MM.1S (cell line): ENCODE measurements around the gene MRPL4.

ENCODE experiments used
- DNase-seq: peaks from one replicate; pipeline ENCODE4 v3.0.0-alpha.2; 2015
- H2AFZ ChIP-seq: fragments of 300-600 bp; sonication (generic); 2 replicates; pipeline ENCODE4 v1.6.0; 2016; ENCODE audit warnings: antibody characterized with exemption, low read length
- H3F3A ChIP-seq: fragments of 300-600 bp; sonication (generic); 2 replicates; pipeline ENCODE4 v1.6.1; 2016; ENCODE audit warnings: mild to moderate bottlenecking, antibody characterized with exemption, low read length, moderate library complexity, mixed read lengths; ENCODE audit not compliant: insufficient read depth
- H3K27ac ChIP-seq: fragments of 300-600 bp; sonication (generic); 2 replicates; pipeline ENCODE4 v1.5.1; 2016; ENCODE audit warnings: mild to moderate bottlenecking, low read length
- H3K27me3 ChIP-seq: fragments of 300-600 bp; sonication (generic); replicated peaks from 2 replicates; pipeline ENCODE4 v1.6.0; 2016; ENCODE audit warnings: low read length; ENCODE audit not compliant: insufficient read depth
- H3K36me3 ChIP-seq: fragments of 300-600 bp; sonication (generic); replicated peaks from 2 replicates; pipeline ENCODE4 v1.6.1; 2016; ENCODE audit warnings: mild to moderate bottlenecking, low read length, mixed read lengths; ENCODE audit not compliant: insufficient read depth
- H3K4me1 ChIP-seq: fragments of 300-600 bp; sonication (generic); 2 replicates; pipeline ENCODE4 v1.6.1; 2016; ENCODE audit warnings: low read length, mixed read lengths
- H3K4me2 ChIP-seq: fragments of 300-600 bp; sonication (generic); 2 replicates; pipeline ENCODE4 v1.6.0; 2016; ENCODE audit warnings: low read depth, low read length
- H3K4me3 ChIP-seq: fragments of 300-600 bp; sonication (generic); 2 replicates; pipeline ENCODE4 v1.5.1; 2016; ENCODE audit warnings: low read length, mixed read lengths
- H3K79me2 ChIP-seq: fragments of 300-600 bp; sonication (generic); 2 replicates; pipeline ENCODE4 v1.6.1; 2016; ENCODE audit warnings: mixed run types, low read length, mixed read lengths
- H3K9ac ChIP-seq: fragments of 300-600 bp; sonication (generic); 2 replicates; pipeline ENCODE4 v1.6.1; 2016; ENCODE audit warnings: low read length, mixed read lengths
- H3K9me2 ChIP-seq: fragments of 300-600 bp; sonication (generic); replicated peaks from 2 replicates; pipeline ENCODE4 v1.6.1; 2016; ENCODE audit warnings: mild to moderate bottlenecking, low read length, mixed read lengths; ENCODE audit not compliant: insufficient read depth
- H3K9me3 ChIP-seq: fragments of 300-600 bp; sonication (generic); replicated peaks from 2 replicates; pipeline ENCODE4 v1.6.1; 2016; ENCODE audit warnings: mild to moderate bottlenecking, low read length, mixed read lengths; ENCODE audit not compliant: insufficient read depth
- H4K20me1 ChIP-seq: fragments of 300-600 bp; sonication (generic); 2 replicates; pipeline ENCODE4 v1.6.1; 2016; ENCODE audit warnings: mild to moderate bottlenecking, low read length, moderate library complexity, mixed read lengths; ENCODE audit not compliant: insufficient read depth
- CTCF ChIP-seq: fragments of 300-600 bp; sonication (generic); IDR thresholded peaks from 2 replicates; pipeline ENCODE4 v1.5.1; 2016; ENCODE audit warnings: antibody characterized with exemption, low read length, mixed read lengths
- EZH2 ChIP-seq: fragments of 300-600 bp; sonication (generic); optimal IDR thresholded peaks from 2 replicates; pipeline ENCODE3; 2017; ENCODE audit warnings: low read depth, mild to moderate bottlenecking, antibody characterized with exemption, low read length, mixed read lengths
- EZH2phosphoT487 ChIP-seq: fragments of 300-600 bp; sonication (generic); IDR thresholded peaks from 2 replicates; pipeline ENCODE4 v1.6.1; 2018; ENCODE audit warnings: antibody characterized with exemption, low read length

Gene MRPL4

GRCh38 chr19:10289836-10290356, 37.9 kb downstream of the MRPL4 start, which contains the start of gene ICAM5:
ICAM5 (plus strand) TSS chr19:10289952; CDS start chr19:10290044, 92 bp downstream.
- H3K4me1 ChIP-seq = peaks cover 32% of the 10 kb centered on the region
- H3F3A ChIP-seq = peaks cover 11% of the 10 kb centered on the region; the same call in 1 of the 2 replicates
- DNase-seq = no peak
- TF ChIP-seq EZH2 = no peak
- TF ChIP-seq EZH2phosphoT487 = no peak
- no peak for TF ChIP-seq CTCF
- no peaks in the 10 kb centered on the region for H3K36me3 ChIP-seq
- peak within 1 kb of the TSS; percentile 92 for H3K4me2 ChIP-seq
- H3K27me3 ChIP-seq = peaks cover 29% of the 10 kb centered on the region
- H3K9ac ChIP-seq = peak within 1 kb of the TSS; percentile 9; the same call in 1 of the 2 replicates
- H2AFZ ChIP-seq = peak within 1 kb of the TSS; percentile 78
- no peaks in the 10 kb centered on the region for H3K79me2 ChIP-seq
- H4K20me1 ChIP-seq = no peaks in the 10 kb centered on the region
- H3K9me3 ChIP-seq = no peaks in the 10 kb centered on the region
- H3K9me2 ChIP-seq = no peaks in the 10 kb centered on the region
- H3K4me3 ChIP-seq = peak within 1 kb of the TSS; percentile 55
- no peak within 1 kb of the TSS for H3K27ac ChIP-seq

GRCh38 chr19:10290357-10290875, 38.4 kb downstream of the MRPL4 start:
- peaks cover 11% of the 10 kb centered on the region; the same call in 1 of the 2 replicates for H3F3A ChIP-seq
- peak overlapping the region; percentile 73; the same call in 1 of the 2 replicates for H2AFZ ChIP-seq
- H3K27me3 ChIP-seq = peaks cover 29% of the 10 kb centered on the region
- TF ChIP-seq EZH2 (no peak), CTCF (no peak), EZH2phosphoT487 (no peak)
- no peaks in the 10 kb centered on the region for H3K79me2 ChIP-seq
- peak overlapping the region; percentile 55 for H3K4me3 ChIP-seq
- no peaks in the 10 kb centered on the region for H3K9me2 ChIP-seq
- peaks cover 36% of the 10 kb centered on the region for H3K4me1 ChIP-seq
- no peaks in the 10 kb centered on the region for H3K9me3 ChIP-seq
- no peaks in the 10 kb centered on the region for H4K20me1 ChIP-seq
- no peaks in the 10 kb centered on the region for H3K36me3 ChIP-seq
- H3K27ac ChIP-seq = no peak overlapping the region
- H3K4me2 ChIP-seq = peak overlapping the region; percentile 92
- no peak for DNase-seq
- no peak overlapping the region for H3K9ac ChIP-seq

- Histone ChIP-seq H3F3A (peaks cover 11% of the 10 kb centered on the region; the same call in 1 of the 2 replicates), H3K4me3 (peak overlapping the region; percentile 55), H3K79me2 (no peaks in the 10 kb centered on the region), H3K9ac (no peak overlapping the region; the same call in 1 of the 2 replicates), H3K36me3 (no peaks in the 10 kb centered on the region), H2AFZ (peak overlapping the region; percentile 73), H3K9me2 (no peaks in the 10 kb centered on the region), H3K27me3 (peaks cover 29% of the 10 kb centered on the region), H3K9me3 (no peaks in the 10 kb centered on the region), H3K4me1 (peaks cover 36% of the 10 kb centered on the region), H3K27ac (no peak overlapping the region), H4K20me1 (no peaks in the 10 kb centered on the region), H3K4me2 (peak overlapping the region; percentile 92)
- DNase-seq = peak; percentile 32
- no peak for TF ChIP-seq CTCF
- TF ChIP-seq EZH2 = no peak
- TF ChIP-seq EZH2phosphoT487 = no peak
These were observed 39.0 kb downstream of the MRPL4 start for GRCh38 chr19:10290876-10291553.
